ENCODE data around the gene ZNF488.

Gene ZNF488

DNA sequence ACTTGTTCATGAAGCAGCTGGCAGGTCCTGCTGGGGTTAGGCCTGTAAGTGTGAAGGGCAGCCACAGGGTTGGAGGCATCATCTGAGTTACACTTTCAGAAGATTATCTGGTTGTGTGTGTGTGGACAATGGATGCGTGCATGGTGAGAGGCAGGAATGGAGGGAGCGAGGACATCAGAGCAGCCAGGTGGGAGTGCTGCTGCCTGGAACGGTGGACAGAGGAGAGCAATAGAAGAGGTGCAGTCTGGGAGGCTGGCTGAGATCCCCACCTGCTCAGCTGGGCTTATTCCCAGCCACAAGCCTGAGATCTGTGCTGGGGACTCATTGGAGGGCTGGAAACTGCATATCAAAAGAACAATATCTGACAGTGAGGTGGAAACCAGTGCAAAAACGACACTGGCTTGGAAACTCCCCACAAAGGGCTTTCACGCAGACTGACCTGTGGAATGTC is 17.9 kb downstream of the ZNF488 start:
- DNase-seq (ENCODE audit: low read depth), result no peak

DNA sequence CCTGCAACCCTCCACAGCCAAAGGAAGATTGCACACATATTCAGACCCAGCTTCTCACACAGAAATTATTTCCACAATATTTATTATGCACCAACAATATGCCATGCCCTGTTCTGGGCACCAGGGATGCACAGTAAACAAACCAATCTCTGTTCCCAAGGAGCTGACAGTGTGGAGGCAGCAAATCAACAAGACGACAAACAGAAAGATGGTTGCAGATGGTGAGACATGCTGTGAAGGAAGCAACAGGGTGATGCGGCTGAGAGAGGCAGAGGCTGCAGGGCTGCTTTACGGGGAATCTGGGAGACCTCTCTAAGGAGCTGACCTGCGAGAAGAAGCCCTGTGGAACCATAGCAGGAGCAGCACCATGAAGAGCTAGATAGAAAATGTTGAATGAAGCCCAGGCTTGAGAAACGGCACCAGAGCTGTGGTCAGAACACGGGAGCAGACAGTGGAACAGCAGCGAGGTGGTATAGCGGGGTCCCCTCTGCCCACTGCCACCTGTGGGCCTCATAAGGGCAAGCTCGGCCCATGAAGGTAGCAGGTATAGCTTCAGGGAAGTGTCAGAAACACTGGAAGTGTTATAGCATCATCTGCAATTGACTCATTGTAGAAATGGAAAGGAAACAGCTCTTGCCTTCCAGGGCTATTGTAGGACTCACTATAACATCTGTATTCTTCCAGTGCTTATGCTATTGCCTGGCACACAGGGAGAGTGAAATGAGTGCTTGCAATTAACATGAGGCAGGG is 18.5 kb downstream of the ZNF488 start:
- no peak for DNase-seq (ENCODE audit: low read depth)

DNA sequence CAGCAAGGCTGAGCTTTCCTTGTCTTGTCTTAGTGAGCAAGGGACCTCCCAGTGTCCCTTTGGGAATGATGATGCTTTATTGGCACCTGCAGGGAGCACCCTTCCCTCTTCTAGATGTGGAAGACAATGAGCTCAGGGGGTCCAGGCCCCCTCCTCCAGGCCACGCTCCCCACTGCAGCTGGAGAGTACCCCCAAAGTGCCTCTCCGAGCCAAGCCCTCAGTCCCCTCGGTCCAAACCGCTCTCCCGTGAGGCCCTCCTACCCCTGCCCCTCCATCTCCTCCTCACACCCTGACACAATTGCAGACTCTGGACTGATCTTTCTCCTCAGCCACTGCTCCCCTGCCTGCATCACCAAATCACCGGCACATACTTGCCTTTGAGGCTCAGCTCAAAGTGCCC is 19.2 kb downstream of the ZNF488 start:
- no peak for DNase-seq (ENCODE audit: low read depth)

DNA sequence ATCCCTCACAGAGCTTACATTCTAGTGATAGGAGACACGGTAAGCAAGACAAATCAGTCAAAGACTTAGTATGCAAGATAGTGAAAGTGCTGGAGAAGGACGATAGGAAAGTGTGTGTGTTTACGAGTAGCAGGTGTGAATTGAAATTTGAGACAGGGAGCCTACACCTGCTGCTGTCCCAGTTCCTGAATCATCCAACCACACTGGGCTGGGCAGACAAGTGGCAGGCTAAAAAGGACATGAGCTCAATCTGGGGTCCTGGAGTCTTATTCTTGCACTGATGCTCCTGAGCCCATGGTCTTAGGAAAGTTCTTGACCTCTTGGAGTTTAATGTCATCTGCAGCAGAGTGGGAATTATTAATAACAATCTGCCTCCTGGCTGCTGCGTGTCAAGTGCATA is 19.7 kb downstream of the ZNF488 start:
- DNase-seq (ENCODE audit: low read depth), result no peak

DNA sequence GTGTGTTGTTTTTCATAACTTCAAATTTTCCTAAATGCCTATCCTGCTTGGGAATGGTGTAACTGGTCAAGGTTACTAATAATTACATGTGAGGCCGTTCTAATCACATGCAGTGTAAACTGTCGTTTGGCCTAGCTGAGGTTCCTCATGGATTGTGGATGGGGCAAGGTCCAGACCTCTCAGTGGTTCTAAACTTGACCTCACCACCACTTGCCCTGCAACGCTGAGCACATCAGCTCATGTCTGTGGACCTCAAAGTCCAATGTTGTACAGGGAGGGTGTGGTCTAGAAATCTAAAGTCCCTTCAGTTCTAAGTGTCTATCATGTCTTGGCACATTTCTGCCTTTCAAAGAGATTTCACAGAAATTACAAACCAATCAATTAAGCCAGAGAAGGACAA is 20.3 kb downstream of the ZNF488 start:
- no peak for DNase-seq (ENCODE audit: low read depth)

DNA sequence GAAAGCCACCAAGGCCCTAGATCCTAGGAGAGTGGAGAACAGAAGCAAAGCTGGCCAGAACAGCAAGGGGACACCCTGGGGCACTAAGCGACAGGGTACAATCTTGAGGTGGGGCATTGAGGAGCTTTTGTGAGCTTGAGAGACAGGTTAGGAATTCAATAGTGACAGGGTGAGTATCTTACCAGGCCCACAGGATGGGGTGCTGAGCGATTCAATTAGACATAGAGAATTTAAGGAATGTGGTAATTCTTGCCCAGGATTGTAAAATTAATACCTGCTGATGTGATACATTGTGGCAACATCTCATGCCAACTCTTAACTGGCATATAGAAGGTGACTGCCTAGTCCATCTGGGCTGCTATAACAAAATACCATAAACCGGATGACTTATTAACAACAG is 21.9 kb downstream of the ZNF488 start:
- DNase-seq (ENCODE audit: low read depth), result no peak

DNA sequence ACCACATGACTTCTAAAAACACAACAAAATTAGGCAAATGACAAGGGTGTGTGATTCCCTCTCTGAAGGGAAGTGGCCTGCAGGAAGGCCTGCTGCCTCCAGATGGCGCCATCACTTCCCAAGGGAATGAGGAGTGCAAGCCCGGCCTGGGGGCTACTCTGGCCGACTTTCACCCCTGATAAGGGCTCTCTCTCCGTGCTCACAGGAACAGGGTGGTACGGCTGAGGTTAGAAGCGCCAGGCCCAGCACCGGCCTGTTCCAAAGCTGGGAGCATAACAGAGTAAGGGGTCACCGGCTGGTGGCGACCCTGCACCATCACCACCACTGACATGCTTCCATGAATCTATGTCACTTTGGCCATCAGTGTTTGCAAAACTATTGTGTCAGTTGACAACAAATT is 22.8 kb downstream of the ZNF488 start:
- peak; percentile 9 for DNase-seq (ENCODE audit: low read depth)

DNA sequence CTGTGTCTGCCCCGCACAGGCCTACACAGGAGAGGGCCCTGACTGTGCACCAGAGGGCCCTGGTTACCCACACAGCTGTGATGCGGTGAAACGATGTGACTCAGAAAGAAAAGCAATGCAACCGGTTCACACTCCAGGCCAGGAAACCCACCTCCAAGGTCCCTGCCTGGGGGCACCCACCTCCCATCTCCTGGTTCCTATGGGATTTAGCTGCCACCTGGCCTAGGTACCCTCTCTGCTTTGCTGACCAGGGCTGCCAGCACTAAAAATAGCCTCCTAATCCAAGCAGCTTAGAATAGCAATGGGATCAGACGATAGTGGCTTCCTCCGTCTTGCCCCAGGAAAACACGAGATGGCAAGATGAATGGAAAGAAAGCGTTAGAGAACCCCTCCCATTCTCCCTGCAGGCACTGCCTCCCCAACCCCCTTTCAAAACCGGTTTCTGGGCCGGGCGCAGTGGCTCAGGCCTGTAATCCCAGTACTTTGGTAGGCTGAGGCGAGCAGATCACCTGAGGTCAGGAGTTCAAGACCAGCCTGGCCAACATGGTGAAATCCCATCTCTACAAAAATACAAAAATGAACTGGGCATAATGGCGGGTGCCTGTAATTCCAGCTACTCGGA is 23.6 kb downstream of the ZNF488 start:
- DNase-seq (ENCODE audit: low read depth), result no peak

DNA sequence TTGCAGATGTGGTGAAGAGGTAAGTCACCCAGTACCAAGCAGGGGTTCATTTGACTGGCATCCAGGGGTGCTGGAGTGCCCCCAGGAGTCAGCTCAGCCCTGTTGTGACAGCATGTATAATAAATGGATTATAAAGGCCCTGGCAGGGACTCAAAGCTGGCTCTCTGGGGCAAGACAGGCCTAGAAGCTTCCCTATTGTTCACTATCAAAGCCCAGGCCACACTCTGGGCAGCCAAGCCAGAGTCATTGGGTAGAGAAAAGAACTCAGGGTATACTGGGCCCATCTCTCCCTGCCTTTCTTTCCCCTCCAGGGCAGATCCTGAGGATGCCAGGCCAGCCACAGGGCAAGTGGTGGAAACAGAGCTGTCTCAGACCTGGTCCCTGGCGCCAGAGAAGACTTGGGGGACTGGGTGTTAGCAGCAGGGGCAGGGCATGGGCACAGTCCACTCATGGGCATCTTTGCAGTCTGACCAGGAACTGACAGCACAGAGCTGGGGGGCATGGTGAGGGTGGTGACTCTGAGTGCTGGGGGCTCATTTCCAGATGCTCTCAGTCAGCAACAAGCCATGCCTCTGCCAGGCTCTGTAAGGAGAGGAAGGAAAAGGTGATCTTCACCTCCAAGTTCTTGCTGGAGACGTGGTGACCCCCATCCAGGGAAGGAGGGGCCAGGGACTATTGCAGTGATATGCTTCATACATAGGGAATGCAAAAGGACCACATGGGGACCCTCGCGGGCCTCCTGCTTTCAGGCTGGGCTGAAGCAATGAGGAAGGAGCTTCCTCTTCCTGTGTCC is 24.3 kb downstream of the ZNF488 start:
- no peak for DNase-seq (ENCODE audit: low read depth)

DNA sequence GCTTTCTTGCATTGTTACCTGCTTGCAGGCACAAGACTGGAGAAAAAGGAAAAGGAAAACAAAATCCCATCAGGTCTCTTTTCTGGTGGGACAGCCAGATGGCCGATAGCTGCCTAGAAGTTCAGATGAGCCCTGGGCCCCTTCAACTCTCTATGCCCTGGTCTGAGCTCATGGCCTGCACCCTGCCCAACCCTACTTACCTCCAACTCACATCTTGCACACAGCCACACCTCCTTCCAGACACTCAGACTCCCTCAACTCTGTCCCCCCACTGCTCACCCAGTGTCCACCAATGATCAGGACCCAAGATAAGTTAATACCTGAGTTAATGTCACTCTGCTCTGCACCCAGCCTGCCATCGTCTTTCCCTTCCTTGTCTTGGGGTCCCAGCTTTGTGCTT is 25.0 kb downstream of the ZNF488 start:
- DNase-seq (ENCODE audit: low read depth), result no peak

DNA sequence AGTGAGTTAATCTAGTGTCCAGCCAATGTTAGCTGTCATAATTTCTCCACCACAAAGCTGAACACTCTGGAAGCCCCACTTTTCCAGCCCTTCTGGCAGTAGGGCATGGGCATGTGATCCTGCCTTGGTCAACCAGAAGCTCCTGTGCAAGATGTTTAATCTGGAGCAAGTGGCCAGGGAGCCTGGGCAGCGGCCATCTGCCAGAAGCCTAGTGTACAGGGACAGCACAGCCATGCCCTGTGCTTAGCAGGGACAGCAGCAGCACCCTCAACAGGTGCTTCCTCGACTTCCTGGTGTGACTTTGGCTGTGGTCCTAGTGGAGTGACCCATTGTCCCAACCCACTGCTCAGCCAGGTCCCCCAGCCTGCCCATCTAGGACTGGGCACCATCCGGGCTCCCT is 25.6 kb downstream of the ZNF488 start:
- DNase-seq (ENCODE audit: low read depth), result no peak

DNA sequence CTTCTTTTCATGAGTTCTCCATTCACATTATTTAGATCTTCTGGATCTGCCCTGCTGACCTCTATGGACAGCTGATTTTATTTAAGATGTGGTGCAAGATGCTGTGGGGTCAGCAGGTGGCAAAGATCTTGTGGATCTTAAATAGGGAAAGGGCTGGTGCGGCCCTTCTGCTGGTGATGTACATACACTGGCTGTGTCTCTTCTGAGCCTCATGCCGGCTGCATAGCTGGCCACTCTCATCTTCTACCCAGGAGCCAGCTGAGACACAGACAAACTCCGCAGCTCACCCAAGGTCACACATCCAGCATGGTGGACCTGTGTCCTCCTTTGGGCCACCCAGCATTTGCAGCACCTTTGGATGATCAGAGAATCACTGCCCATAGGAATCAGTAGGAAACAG is 26.2 kb downstream of the ZNF488 start:
- DNase-seq (ENCODE audit: low read depth), result no peak

DNA sequence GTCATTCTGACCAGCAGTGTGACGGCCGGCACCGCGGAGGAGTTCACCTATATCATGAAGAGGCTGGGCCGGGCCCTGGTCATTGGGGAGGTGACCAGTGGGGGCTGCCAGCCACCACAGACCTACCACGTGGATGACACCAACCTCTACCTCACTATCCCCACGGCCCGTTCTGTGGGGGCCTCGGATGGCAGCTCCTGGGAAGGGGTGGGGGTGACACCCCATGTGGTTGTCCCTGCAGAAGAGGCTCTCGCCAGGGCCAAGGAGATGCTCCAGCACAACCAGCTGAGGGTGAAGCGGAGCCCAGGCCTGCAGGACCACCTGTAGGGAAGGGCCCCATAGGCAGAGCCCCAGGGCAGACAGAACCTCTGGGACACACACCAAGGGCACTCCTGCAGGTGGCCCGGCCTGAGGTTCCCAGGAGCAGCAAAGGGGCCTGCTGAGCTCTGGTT is 26.9 kb downstream of the ZNF488 start:
- no peak for DNase-seq (ENCODE audit: low read depth)

DNA sequence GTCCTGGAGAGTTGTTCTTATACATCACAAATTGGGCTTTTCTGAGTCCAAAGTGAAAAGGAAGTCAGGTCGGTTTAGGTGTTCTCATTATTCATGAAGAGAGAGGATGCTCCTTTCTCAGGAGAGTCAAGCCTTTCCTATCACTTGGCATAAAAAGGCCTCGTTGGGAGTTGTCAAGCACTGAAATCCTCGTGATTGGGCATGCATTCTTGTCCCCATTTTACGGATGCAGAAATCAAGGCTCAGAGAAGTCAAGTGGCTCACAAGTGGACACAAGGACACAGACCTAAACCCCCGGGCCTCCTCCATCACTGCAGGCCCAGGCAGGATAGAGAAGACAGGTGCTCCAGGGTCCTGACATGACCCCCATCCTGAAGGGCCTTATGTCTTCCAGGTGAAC is 27.4 kb downstream of the ZNF488 start:
- no peak for DNase-seq (ENCODE audit: low read depth)

DNA sequence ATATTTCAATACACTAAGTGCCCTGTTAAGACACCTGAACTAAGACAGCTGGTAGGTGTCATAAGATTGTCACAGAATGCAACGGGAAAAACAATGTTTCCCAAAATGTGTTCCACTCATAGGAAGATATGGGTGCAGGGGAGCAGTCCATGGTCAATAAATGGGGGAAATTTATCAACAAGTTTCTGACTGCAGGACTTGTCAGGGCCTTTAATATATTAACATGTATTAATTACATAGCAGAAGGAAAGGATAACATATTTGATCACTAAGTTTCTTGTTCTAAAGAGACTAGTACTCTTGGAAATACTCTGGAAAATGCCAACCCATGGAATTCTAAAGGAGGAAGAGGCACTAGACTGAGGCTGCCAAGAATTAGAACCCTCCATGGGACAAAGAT is 29.2 kb downstream of the ZNF488 start:
- no peak for DNase-seq (ENCODE audit: low read depth)

DNA sequence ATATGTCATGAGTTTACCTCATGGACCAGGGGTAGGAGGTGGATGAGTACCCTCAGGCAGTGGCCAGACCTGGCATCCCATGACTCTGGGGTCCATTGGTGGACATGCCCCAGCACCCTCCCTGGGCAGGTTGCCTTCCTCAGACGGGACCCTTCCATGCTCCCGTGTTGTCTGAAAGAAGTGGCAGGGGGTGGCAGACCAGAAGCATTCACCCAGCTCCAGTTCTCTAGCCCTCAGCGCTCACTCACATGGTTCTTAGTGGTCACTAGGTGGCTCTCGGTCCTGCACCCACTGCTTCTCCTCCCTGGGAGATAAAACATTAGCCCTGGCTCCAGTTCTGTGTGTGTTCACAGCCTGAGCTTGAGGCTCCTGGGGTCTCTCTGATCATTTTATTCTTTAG is 29.9 kb downstream of the ZNF488 start:
- DNase-seq (ENCODE audit: low read depth), result no peak

DNA sequence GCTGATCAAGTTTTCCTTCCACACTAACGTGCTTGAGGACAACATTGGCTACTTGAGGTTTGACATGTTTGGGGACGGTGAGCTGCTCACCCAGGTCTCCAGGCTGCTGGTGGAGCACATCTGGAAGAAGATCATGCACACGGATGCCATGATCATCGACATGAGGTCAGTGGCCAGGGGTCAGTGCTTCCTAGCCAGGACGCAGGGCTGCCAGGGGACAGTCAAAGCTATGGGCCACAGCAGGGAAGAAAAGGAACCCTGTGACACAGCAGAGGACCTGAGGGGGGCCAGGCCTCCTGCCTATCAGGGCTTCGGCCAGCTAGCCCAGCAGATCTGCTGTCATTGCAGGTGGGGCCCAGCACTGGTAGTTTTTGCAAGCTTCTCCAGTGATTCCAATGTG is 30.7 kb downstream of the ZNF488 start:
- DNase-seq (ENCODE audit: low read depth), result no peak

DNA sequence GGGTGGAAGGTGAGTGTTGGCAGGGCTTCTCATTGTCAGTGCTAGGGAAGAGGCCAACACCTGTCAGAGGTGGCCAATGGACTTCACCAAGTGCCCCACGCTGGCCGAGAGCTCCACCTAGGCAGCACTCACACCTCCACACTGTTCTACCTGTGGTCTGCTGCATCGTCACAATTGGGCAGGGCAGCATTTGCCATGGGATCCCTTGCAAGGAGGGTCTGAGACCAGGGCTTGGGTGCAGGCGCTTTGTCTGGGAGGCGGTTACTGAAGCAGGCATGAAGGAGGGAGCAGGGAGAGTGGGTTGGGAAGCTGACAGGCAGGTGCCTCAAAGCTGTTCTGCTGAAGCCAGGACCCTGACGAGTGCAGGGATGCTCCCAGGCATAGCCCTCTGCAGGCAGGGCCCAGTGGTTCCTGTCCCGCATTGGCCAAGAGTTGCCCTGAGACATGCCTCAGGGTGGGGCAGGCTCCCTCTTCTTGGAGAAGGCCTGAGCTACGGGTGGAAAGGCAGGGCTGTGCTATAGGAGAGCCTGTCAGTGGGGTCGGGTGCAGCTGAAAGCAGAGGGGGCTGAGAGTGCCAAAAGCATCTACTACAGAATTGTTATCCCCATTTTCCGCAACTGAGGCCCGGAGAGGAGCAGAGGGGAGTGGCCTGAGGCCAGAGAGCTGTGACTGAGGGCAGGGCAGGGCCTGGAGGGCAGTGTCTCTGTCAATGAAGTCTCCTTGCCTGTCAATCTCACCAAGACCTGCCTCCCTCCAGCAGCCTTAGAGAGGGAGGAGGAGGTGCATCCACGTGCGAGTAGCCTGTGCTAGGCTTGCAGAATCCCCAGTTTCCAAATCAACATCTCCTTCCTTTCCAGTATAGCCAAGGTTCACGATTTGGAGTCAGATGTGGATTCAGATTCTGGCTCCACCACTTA is 31.9 kb downstream of the ZNF488 start:
- DNase-seq (ENCODE audit: low read depth), result no peak

DNA sequence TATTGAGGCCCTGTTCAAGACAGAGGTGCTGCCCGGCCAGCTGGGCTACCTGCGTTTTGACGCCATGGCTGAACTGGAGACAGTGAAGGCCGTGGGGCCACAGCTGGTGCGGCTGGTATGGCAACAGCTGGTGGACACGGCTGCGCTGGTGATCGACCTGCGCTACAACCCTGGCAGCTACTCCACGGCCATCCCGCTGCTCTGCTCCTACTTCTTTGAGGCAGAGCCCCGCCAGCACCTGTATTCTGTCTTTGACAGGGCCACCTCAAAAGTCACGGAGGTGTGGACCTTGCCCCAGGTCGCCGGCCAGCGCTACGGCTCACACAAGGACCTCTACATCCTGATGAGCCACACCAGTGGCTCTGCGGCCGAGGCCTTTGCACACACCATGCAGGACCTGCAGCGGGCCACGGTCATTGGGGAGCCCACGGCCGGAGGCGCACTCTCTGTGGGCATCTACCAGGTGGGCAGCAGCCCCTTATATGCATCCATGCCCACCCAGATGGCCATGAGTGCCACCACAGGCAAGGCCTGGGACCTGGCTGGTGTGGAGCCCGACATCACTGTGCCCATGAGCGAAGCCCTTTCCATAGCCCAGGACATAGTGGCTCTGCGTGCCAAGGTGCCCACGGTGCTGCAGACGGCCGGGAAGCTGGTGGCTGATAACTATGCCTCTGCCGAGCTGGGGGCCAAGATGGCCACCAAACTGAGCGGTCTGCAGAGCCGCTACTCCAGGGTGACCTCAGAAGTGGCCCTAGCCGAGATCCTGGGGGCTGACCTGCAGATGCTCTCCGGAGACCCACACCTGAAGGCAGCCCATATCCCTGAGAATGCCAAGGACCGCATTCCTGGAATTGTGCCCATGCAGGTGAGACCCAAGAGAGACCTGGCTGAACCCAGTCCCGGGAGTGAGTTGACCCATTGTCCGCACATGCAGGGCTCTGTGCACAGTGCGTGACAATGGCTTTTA is 33.1 kb downstream of the ZNF488 start:
- no peak for DNase-seq (ENCODE audit: low read depth)

DNA sequence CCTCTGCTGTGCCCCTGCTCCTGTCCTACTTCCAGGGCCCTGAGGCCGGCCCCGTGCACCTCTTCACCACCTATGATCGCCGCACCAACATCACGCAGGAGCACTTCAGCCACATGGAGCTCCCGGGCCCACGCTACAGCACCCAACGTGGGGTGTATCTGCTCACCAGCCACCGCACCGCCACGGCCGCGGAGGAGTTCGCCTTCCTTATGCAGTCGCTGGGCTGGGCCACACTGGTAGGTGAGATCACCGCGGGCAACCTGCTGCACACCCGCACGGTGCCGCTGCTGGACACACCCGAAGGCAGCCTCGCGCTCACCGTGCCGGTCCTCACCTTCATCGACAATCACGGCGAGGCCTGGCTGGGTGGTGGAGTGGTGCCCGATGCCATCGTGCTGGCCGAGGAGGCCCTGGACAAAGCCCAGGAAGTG is 34.1 kb downstream of the ZNF488 start:
- no peak for DNase-seq (ENCODE audit: low read depth)

DNA sequence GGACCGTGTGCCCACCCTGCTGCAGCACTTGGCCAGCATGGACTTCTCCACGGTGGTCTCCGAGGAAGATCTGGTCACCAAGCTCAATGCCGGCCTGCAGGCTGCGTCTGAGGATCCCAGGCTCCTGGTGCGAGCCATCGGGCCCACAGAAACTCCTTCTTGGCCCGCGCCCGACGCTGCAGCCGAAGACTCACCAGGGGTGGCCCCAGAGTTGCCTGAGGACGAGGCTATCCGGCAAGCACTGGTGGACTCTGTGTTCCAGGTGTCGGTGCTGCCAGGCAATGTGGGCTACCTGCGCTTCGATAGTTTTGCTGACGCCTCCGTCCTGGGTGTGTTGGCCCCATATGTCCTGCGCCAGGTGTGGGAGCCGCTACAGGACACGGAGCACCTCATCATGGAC is 34.6 kb downstream of the ZNF488 start:
- no peak for DNase-seq (ENCODE audit: low read depth)
